GM12878 (cell line): ENCODE results near the gene MCTP2. TPM values are rescaled to one million over a fixed set of nuclear protein-coding genes. Genes with fewer than 3 reads are reported as not detected.
A peak's percentile ranks its signal among the peaks of the same experiment; 100 is the strongest.

Experiments
- BHLHE40 ChIP-seq, 2 experiments: fragments of 450-650 bp in 1 of 2; IDR thresholded peaks; 2 replicates each; pipeline ENCODE4 v1.6.1; 2011 to 2017; ENCODE audit warnings: low read depth in 2 of 2, borderline replicate concordance in 1 of 2, improper control_type of control experiment in 1 of 2, low read length in 1 of 2, mild to moderate bottlenecking in 1 of 2
- CEBPB ChIP-seq, 2 experiments: fragments of 150-350 bp in 1 of 2; IDR thresholded peaks; 2 replicates each; pipeline ENCODE4 v1.6.1; 2012 to 2014; ENCODE audit warnings: low read depth in 2 of 2, low read length in 2 of 2, borderline replicate concordance in 1 of 2, inconsistent platforms in 1 of 2
- CHD2 ChIP-seq: IDR thresholded peaks from 2 replicates; pipeline ENCODE4 v1.6.1; 2011; ENCODE audit warnings: low read depth, low read length, improper control_type of control experiment, borderline replicate concordance
- CREB1 ChIP-seq: IDR thresholded peaks from 2 replicates; pipeline ENCODE4 v1.6.1; 2012; ENCODE audit warnings: low read depth, mild to moderate bottlenecking, inconsistent platforms
- CTCF ChIP-seq, 3 experiments: IDR thresholded peaks in 2 of 3; conservative IDR thresholded peaks in 1 of 3; 2 replicates each; pipeline ENCODE4 v1.5.1; 2011; ENCODE audit warnings: low read depth in 3 of 3, low read length in 3 of 3, mild to moderate bottlenecking in 3 of 3, control low read depth in 2 of 3, moderate library complexity in 2 of 3, inconsistent platforms in 1 of 3, mixed read lengths in 1 of 3; ENCODE audit not compliant: control insufficient read depth in 2 of 3, insufficient read depth in 1 of 3; ENCODE audit errors: extremely low read depth in 1 of 3
- DPF2 ChIP-seq: fragments of 450-650 bp; IDR thresholded peaks from 2 replicates; pipeline ENCODE4 v1.6.1; 2017; ENCODE audit warnings: mild to moderate bottlenecking
- ELK1 ChIP-seq: IDR thresholded peaks from 2 replicates; pipeline ENCODE4 v1.6.1; 2012; ENCODE audit warnings: low read depth, low read length, improper control_type of control experiment
- FOXK2 ChIP-seq: fragments of 450-650 bp; IDR thresholded peaks from 2 replicates; pipeline ENCODE4 v1.6.1; 2017; ENCODE audit warnings: mild to moderate bottlenecking, moderate library complexity
- GATAD2B ChIP-seq: fragments of 450-650 bp; conservative IDR thresholded peaks from 2 replicates; pipeline ENCODE4 v1.6.1; 2017; ENCODE audit warnings: low read depth, mild to moderate bottlenecking, moderate library complexity
- HCFC1 ChIP-seq: fragments of 150-350 bp; IDR thresholded peaks from 2 replicates; pipeline ENCODE4 v1.6.1; 2014; ENCODE audit warnings: low read length
- HDAC6 ChIP-seq: fragments of 200-600 bp; sonication (generic); IDR thresholded peaks from one replicate; pipeline ENCODE4 v1.8.0; 2017; ENCODE audit warnings: antibody characterized with exemption; ENCODE audit not compliant: unreplicated experiment
- IRF3 ChIP-seq: fragments of 450-650 bp; IDR thresholded peaks from 2 replicates; pipeline ENCODE4 v1.6.1; 2014; ENCODE audit warnings: mild to moderate bottlenecking
- IRF4 ChIP-seq: IDR thresholded peaks from 2 replicates; pipeline ENCODE4 v1.6.1; 2011; ENCODE audit warnings: low read depth, low read length
- MXI1 ChIP-seq: fragments of 150-350 bp; IDR thresholded peaks from 2 replicates; pipeline ENCODE4 v1.6.1; 2011; ENCODE audit warnings: low read depth, mild to moderate bottlenecking, inconsistent platforms, low read length, improper control_type of control experiment
- NBN ChIP-seq: fragments of 450-650 bp; IDR thresholded peaks from 2 replicates; pipeline ENCODE4 v1.6.1; 2016
- NFYA ChIP-seq: IDR thresholded peaks from 2 replicates; pipeline ENCODE4 v1.6.1; 2011; ENCODE audit warnings: low read depth, mild to moderate bottlenecking, low read length, improper control_type of control experiment, borderline replicate concordance
- POLR2A ChIP-seq: IDR thresholded peaks from 2 replicates; pipeline ENCODE4 v1.6.1; 2011; ENCODE audit warnings: low read depth, mild to moderate bottlenecking, low read length
- SUPT20H ChIP-seq: IDR thresholded peaks from 2 replicates; pipeline ENCODE4 v1.6.1; 2011; ENCODE audit warnings: low read depth, mild to moderate bottlenecking, low read length, moderate library complexity, borderline replicate concordance; ENCODE audit not compliant: control insufficient read depth
- SUZ12 ChIP-seq: fragments of 200-600 bp; sonication (generic); IDR thresholded peaks from one replicate; pipeline ENCODE4 v1.6.1; 2018; ENCODE audit warnings: antibody characterized with exemption, mild to moderate bottlenecking; ENCODE audit not compliant: unreplicated experiment
- TARDBP ChIP-seq: IDR thresholded peaks from 2 replicates; pipeline ENCODE4 v1.6.1; 2016; ENCODE audit warnings: borderline replicate concordance
- ZBTB11 ChIP-seq: fragments of 450-650 bp; formaldehyde crosslinking; IDR thresholded peaks from 2 replicates; pipeline ENCODE4 v1.5.0; 2022; ENCODE audit warnings: mild to moderate bottlenecking, missing genetic modification characterization
- polyA plus RNA-seq, 11 experiments: library from polyadenylated mRNA; depleted of rRNA in 4 of 11; unstranded in 6 of 11; stranded (reverse) in 5 of 11; fragments of >200 nt; fragmentation: Nextera tagmentation in 4 of 11; fragmentation: Illumina TruSeq in 1 of 11; extraction: Ambion mirVana in 4 of 11; extraction: Trizol in 1 of 11; gene quantifications; 1 replicate in 1 of 11; 2 replicates in 10 of 11; pipeline versions ENCODE4 v1.2.1 to v1.2.3, GENCODE V29; 2011 to 2016; ENCODE audit warnings: inconsistent platforms in 2 of 11, missing spikeins in 2 of 11, low read depth in 1 of 11
- total RNA-seq, 4 experiments: library from RNA; depleted of rRNA in 3 of 4; stranded (reverse); fragments of >200 nt in 3 of 4; fragmentation: Illumina TruSeq in 1 of 4; extraction: Trizol in 1 of 4; gene quantifications; 2 replicates each; pipeline versions ENCODE4 v1.2.1 to v1.2.3, GENCODE V29; 2013 to 2021

The MCTP2 gene
- total and polyA plus RNA-seq, 10 of the 15 experiments (the other 5 are each of a cell fraction or from before 2014, with no cell fraction given) = 0.24 to 48.5 (median 0.88) TPM

GRCh38 chr15:94324117-94324826 is 92.9 kb downstream of the MCTP2 start (continued):
- no peak for TF ChIP-seq ELK1
- TF ChIP-seq HCFC1 = no peak
- 0 out of 2 replicates have a peak, but pooled peaks have one; percentile 22 for TF ChIP-seq IRF3
- no peak for TF ChIP-seq NFYA
- TF ChIP-seq CHD2 = no peak
- no peak for TF ChIP-seq GATAD2B
- TF ChIP-seq POLR2A = no peak
- no peak for TF ChIP-seq ZBTB11 (CRISPR knock-in tag)
- no peak for TF ChIP-seq CREB1
- peak; percentile 86 to 97 (median 89) for TF ChIP-seq CTCF (IDR thresholded peaks at IDR 0.05 in 2 of 3, conservative IDR thresholded peaks at IDR 0.05 in 1 of 3; ENCODE audit: control insufficient read depth in 2 of 3, extremely low read depth in 1 of 3, insufficient read depth in 1 of 3, low read depth in 3 of 3, low read length in 3 of 3)
- no peak for TF ChIP-seq CEBPB (IDR thresholded peaks at IDR 0.05; ENCODE audit: borderline replicate concordance in 1 of 2, low read depth in 2 of 2, low read length in 2 of 2)
- no peak for TF ChIP-seq SUZ12
- TF ChIP-seq TARDBP = no peak
- no peak for TF ChIP-seq IRF4
- no peak for TF ChIP-seq FOXK2
- TF ChIP-seq NBN = 0 out of 2 replicates have a peak, but pooled peaks have one; percentile 20
- TF ChIP-seq MXI1 = no peak
- no peak for TF ChIP-seq SUPT20H
- TF ChIP-seq DPF2 = no peak
- TF ChIP-seq BHLHE40 (IDR thresholded peaks at IDR 0.05; ENCODE audit: borderline replicate concordance in 1 of 2, low read depth in 2 of 2, low read length in 1 of 2) = no peak
- no peak for TF ChIP-seq HDAC6
